KOPT-K1 (cell line): ENCODE data around the gene GLIPR2.
"Not testable (repeated sequence)": the region's sequence is repeated elsewhere in the genome, so short reads cannot be mapped to it uniquely, and the experiment has no call there.

ENCODE experiments used
- H3K27ac ChIP-seq: fragments of 200-600 bp; sonication (generic); 2 replicates; pipeline ENCODE4 v1.5.1; 2016; ENCODE audit warnings: antibody characterized with exemption, mild to moderate bottlenecking, low read depth, low read length; ENCODE audit not compliant: poor library complexity, severe bottlenecking
- H3K36me3 ChIP-seq: fragments of 200-600 bp; sonication (generic); 2 replicates; pipeline ENCODE4 v1.5.1; 2017; ENCODE audit warnings: antibody characterized with exemption, mild to moderate bottlenecking, low read length, moderate library complexity; ENCODE audit not compliant: insufficient read depth
- H3K9me3 ChIP-seq: fragments of 200-600 bp; sonication (generic); 2 replicates; pipeline ENCODE4 v1.5.1; 2017; ENCODE audit warnings: antibody characterized with exemption, low read length, mild to moderate bottlenecking; ENCODE audit not compliant: insufficient read depth, poor library complexity, severe bottlenecking

Gene GLIPR2

GRCh38 chr9:36161187-36161586 lies 24.7 kb downstream of the GLIPR2 start:
- H3K36me3 ChIP-seq: no peaks in the 10 kb centered on the region
- H3K9me3 ChIP-seq: peaks cover 6% of the 10 kb centered on the region
- H3K27ac ChIP-seq: no peak overlapping the region

GRCh38 chr9:36162211-36162738 lies 25.7 kb downstream of the GLIPR2 start:
- no peak overlapping the region for H3K27ac ChIP-seq
- H3K9me3 ChIP-seq: no peaks in the 10 kb centered on the region
- no peaks in the 10 kb centered on the region for H3K36me3 ChIP-seq

- Histone ChIP-seq H3K36me3 (no peaks in the 10 kb centered on the region), H3K9me3 (no peaks in the 10 kb centered on the region), H3K27ac (no peak overlapping the region)
Observed at GRCh38 chr9:36163049-36163785, 26.7 kb downstream of the GLIPR2 start.

- no peaks in the 10 kb centered on the region for H3K9me3 ChIP-seq
- no peak overlapping the region for H3K27ac ChIP-seq
- H3K36me3 ChIP-seq: no peaks in the 10 kb centered on the region
Observed at GRCh38 chr9:36163786-36164170, 27.2 kb downstream of the GLIPR2 start.

GRCh38 chr9:36164372-36164771 lies 27.8 kb downstream of the GLIPR2 start:
- no peaks in the 10 kb centered on the region for H3K36me3 ChIP-seq
- no peaks in the 10 kb centered on the region for H3K9me3 ChIP-seq
- H3K27ac ChIP-seq: no peak overlapping the region

- Histone ChIP-seq H3K27ac (no peak overlapping the region), H3K36me3 (no peaks in the 10 kb centered on the region), H3K9me3 (no peaks in the 10 kb centered on the region)
Observed at GRCh38 chr9:36164989-36165388, 28.5 kb downstream of the GLIPR2 start.

GRCh38 chr9:36165826-36166167 lies 29.3 kb downstream of the GLIPR2 start:
- Histone ChIP-seq H3K9me3 (no peaks in the 10 kb centered on the region), H3K36me3 (no peaks in the 10 kb centered on the region), H3K27ac (no peak overlapping the region)

- Histone ChIP-seq H3K27ac (no peak overlapping the region), H3K9me3 (no peaks in the 10 kb centered on the region), H3K36me3 (no peaks in the 10 kb centered on the region)
Observed at GRCh38 chr9:36166168-36166927, 29.8 kb downstream of the GLIPR2 start.

GRCh38 chr9:36169166-36169565 lies 32.6 kb downstream of the GLIPR2 start, which contains the start of gene CCIN:
TSS of gene CCIN (plus strand) at chr9:36169388. CDS start at chr9:36169503, 115 bp downstream.
- no peak within 1 kb of the TSS for H3K27ac ChIP-seq
- no peaks in the 10 kb centered on the region for H3K36me3 ChIP-seq
- H3K9me3 ChIP-seq: no peaks in the 10 kb centered on the region

- Histone ChIP-seq H3K9me3 (no peaks in the 10 kb centered on the region), H3K36me3 (no peaks in the 10 kb centered on the region), H3K27ac (no peak overlapping the region)
Observed at GRCh38 chr9:36169708-36170107, 33.2 kb downstream of the GLIPR2 start.

GRCh38 chr9:36170531-36170930 lies 34.0 kb downstream of the GLIPR2 start:
- H3K36me3 ChIP-seq: no peaks in the 10 kb centered on the region
- no peaks in the 10 kb centered on the region for H3K9me3 ChIP-seq

GRCh38 chr9:36173861-36174260 lies 37.3 kb downstream of the GLIPR2 start:
- H3K36me3 ChIP-seq: no peaks in the 10 kb centered on the region
- H3K27ac ChIP-seq: no peak overlapping the region
- no peaks in the 10 kb centered on the region for H3K9me3 ChIP-seq

More at GRCh38 chr9:36170531-36170930, 34.0 kb downstream of the GLIPR2 start:
- no peak overlapping the region for H3K27ac ChIP-seq

GRCh38 chr9:36174271-36174670 lies 37.7 kb downstream of the GLIPR2 start:
- no peaks in the 10 kb centered on the region for H3K9me3 ChIP-seq
- H3K36me3 ChIP-seq: no peaks in the 10 kb centered on the region
- no peak overlapping the region for H3K27ac ChIP-seq

- Histone ChIP-seq H3K36me3 (no peaks in the 10 kb centered on the region), H3K27ac (no peak overlapping the region), H3K9me3 (no peaks in the 10 kb centered on the region)
Observed at GRCh38 chr9:36174731-36175130, 38.2 kb downstream of the GLIPR2 start.

GRCh38 chr9:36175209-36175608 lies 38.7 kb downstream of the GLIPR2 start:
- H3K36me3 ChIP-seq, H3K27ac ChIP-seq, H3K9me3 ChIP-seq: not testable (repeated sequence)
